ENCODE data around the gene NT5DC1.

Gene NT5DC1

GRCh38 chr6:116115781-116116180, 15.1 kb downstream of the NT5DC1 start:
- peak; percentile 61 for TF ChIP-seq CTCF (conservative IDR thresholded peaks at IDR 0.05; ENCODE audit: low read length)
- no peak overlapping the region for H3K4me3 ChIP-seq (ENCODE audit: low read length)
- DNase-seq (ENCODE audit: low read depth) = peak; percentile 20

GRCh38 chr6:116118608-116119007, 18.0 kb downstream of the NT5DC1 start:
- TF ChIP-seq CTCF (conservative IDR thresholded peaks at IDR 0.05; ENCODE audit: low read length) = no peak
- peak; percentile 84 for DNase-seq (ENCODE audit: low read depth)
- H3K4me3 ChIP-seq (ENCODE audit: low read length) = no peak overlapping the region

GRCh38 chr6:116120430-116120829, 19.8 kb downstream of the NT5DC1 start:
- H3K4me3 ChIP-seq (ENCODE audit: low read length) = no peak overlapping the region
- TF ChIP-seq CTCF (conservative IDR thresholded peaks at IDR 0.05; ENCODE audit: low read length) = no peak
- DNase-seq (ENCODE audit: low read depth) = no peak

GRCh38 chr6:116126032-116126431, 25.4 kb downstream of the NT5DC1 start, which contains the start of gene COL10A1:
COL10A1 (minus strand) TSS chr6:116126132; CDS start chr6:116125492, 640 bp downstream.
- TF ChIP-seq CTCF (conservative IDR thresholded peaks at IDR 0.05; ENCODE audit: low read length) = no peak
- no peak within 1 kb of the TSS for H3K4me3 ChIP-seq (ENCODE audit: low read length)
- DNase-seq (ENCODE audit: low read depth) = no peak

- no peak overlapping the region for H3K4me3 ChIP-seq (ENCODE audit: low read length)
- peak; percentile 37 for DNase-seq (ENCODE audit: low read depth)
Observed at GRCh38 chr6:116127771-116128493, 27.3 kb downstream of the NT5DC1 start.

GRCh38 chr6:116133453-116133852, 32.8 kb downstream of the NT5DC1 start:
- no peak for DNase-seq (ENCODE audit: low read depth)
- no peak for TF ChIP-seq CTCF (conservative IDR thresholded peaks at IDR 0.05; ENCODE audit: low read length)
- no peak overlapping the region for H3K4me3 ChIP-seq (ENCODE audit: low read length)

More at GRCh38 chr6:116127771-116128493, 27.3 kb downstream of the NT5DC1 start:
- no peak for TF ChIP-seq CTCF (conservative IDR thresholded peaks at IDR 0.05; ENCODE audit: low read length)

GRCh38 chr6:116136373-116136772, 35.7 kb downstream of the NT5DC1 start:
- no peak for DNase-seq (ENCODE audit: low read depth)
- no peak overlapping the region for H3K4me3 ChIP-seq (ENCODE audit: low read length)

More at GRCh38 chr6:116136373-116136772, 35.7 kb downstream of the NT5DC1 start:
- no peak for TF ChIP-seq CTCF (conservative IDR thresholded peaks at IDR 0.05; ENCODE audit: low read length)

Measured in AG10803 (cell line).